K562 (cell line): Measurements from ENCODE around the gene EEF1AKMT1. TPM values are rescaled to one million over a fixed set of nuclear protein-coding genes. Genes with fewer than 3 reads are reported as not detected.

Experiments used
- ATAC-seq: fragments of 200-7000 bp; cut with Tn5 transposase; 3 replicates; pipeline ENCODE4 v1.9.1; 2020; ENCODE audit warnings: moderate library complexity
- BruUV-seq: library from RNA; stranded (reverse); fragments of 400-500 nt; replicated peaks from 2 replicates; lab custom pipeline; 2021; lab: Mats Ljungman, UMichigan
- CTCF ChIA-PET: fragments of 300-600 bp; formaldehyde crosslinking; extraction: SDS; loops from one replicate; lab custom pipeline; 2021; ENCODE audit warnings: low intra/inter-chr PET ratio; lab: Yijun Ruan, JAX
- POLR2A ChIA-PET: fragments of 300-600, 350-650 bp; sonication (Branson Sonifier 250); formaldehyde crosslinking; extraction: SDS; loops from one replicate; lab custom pipeline; 2021; ENCODE audit warnings: antibody characterized with exemption, inconsistent platforms; lab: Yijun Ruan, JAX
- DNase-seq, 4 experiments: peaks; one replicate each; pipeline versions ENCODE4 v3.0.0 to v3.0.0-alpha.2; 2011 to 2018; ENCODE audit warnings: low spot score in 3 of 4, mixed read lengths in 3 of 4; ENCODE audit errors: extremely low read depth in 1 of 4
- FAIRE-seq: peaks from 2 replicates; lab custom pipeline; 2011; peaks lifted over from hg19 to GRCh38; lab: Jason Lieb, UNC
- H2AFZ ChIP-seq: 2 replicates; pipeline ENCODE4 v1.6.0; 2011; ENCODE audit warnings: low read depth, low read length, control low read depth, inconsistent platforms
- H3K27ac ChIP-seq: fragments of 200-600 bp; 3 replicates; pipeline ENCODE4 v1.8.0; 2011; ENCODE audit warnings: low read depth, mild to moderate bottlenecking, control low read depth, inconsistent platforms, low read length, moderate library complexity, mixed read lengths; ENCODE audit errors: extremely low read depth
- H3K27me3 ChIP-seq, 2 experiments: fragments of 300-600 bp in 1 of 2; 2 replicates in 1 of 2; 3 replicates in 1 of 2; pipeline versions ENCODE4 v1.6.0 to v1.8.0; 2011; ENCODE audit warnings: inconsistent platforms in 2 of 2, low read length in 2 of 2, mild to moderate bottlenecking in 1 of 2, mixed read lengths in 1 of 2, moderate library complexity in 1 of 2; ENCODE audit not compliant: control insufficient read depth in 2 of 2, insufficient read depth in 2 of 2
- H3K36me3 ChIP-seq: fragments of 300-600 bp; 3 replicates; pipeline ENCODE4 v1.8.0; 2011; ENCODE audit warnings: mild to moderate bottlenecking, low read length, inconsistent platforms; ENCODE audit not compliant: control insufficient read depth, insufficient read depth
- H3K4me1 ChIP-seq, 2 experiments: fragments of 200-600 bp in 1 of 2; replicated peaks in 1 of 2; 2 replicates in 1 of 2; 3 replicates in 1 of 2; pipeline versions ENCODE4 v1.5.1 to v1.8.0; 2011; ENCODE audit warnings: inconsistent platforms in 2 of 2, low read length in 2 of 2, mild to moderate bottlenecking in 1 of 2, mixed read lengths in 1 of 2, moderate library complexity in 1 of 2; ENCODE audit not compliant: control insufficient read depth in 2 of 2, insufficient read depth in 2 of 2
- H3K4me2 ChIP-seq: 2 replicates; pipeline ENCODE4 v1.6.1; 2011; ENCODE audit warnings: low read length, control low read depth, inconsistent platforms, mixed read lengths; ENCODE audit not compliant: insufficient read depth
- H3K4me3 ChIP-seq: fragments of 200-600 bp; sonication (generic), shearing (Covaris generic); 2 replicates; pipeline ENCODE4 v1.5.1; 2016; ENCODE audit warnings: control low read depth, inconsistent platforms
- H3K79me2 ChIP-seq: fragments of 200-600 bp; 3 replicates; pipeline ENCODE4 v1.8.0; 2011; ENCODE audit warnings: low read length, inconsistent platforms; ENCODE audit not compliant: control insufficient read depth, insufficient read depth
- H3K9ac ChIP-seq, 2 experiments: 2 replicates each; pipeline versions ENCODE4 v1.6.0 to v1.6.1; 2011; ENCODE audit warnings: low read depth in 2 of 2, low read length in 2 of 2, control low read depth in 1 of 2, inconsistent platforms in 1 of 2, mild to moderate bottlenecking in 1 of 2, mixed read lengths in 1 of 2; ENCODE audit not compliant: insufficient read depth in 1 of 2
- H3K9me1 ChIP-seq: one replicate; pipeline ENCODE4 v1.6.0; 2011; ENCODE audit warnings: inconsistent platforms, mild to moderate bottlenecking, low read length, moderate library complexity; ENCODE audit not compliant: control insufficient read depth, insufficient read depth
- H3K9me3 ChIP-seq: replicated peaks from 2 replicates; pipeline ENCODE4 v1.5.1; 2011; ENCODE audit warnings: low read depth, low read length, inconsistent platforms; ENCODE audit not compliant: control insufficient read depth, insufficient read depth
- H4K20me1 ChIP-seq: replicated peaks from 2 replicates; pipeline ENCODE4 v1.6.1; 2011; ENCODE audit warnings: low read length, inconsistent platforms, mixed read lengths; ENCODE audit not compliant: control insufficient read depth, insufficient read depth
- CEBPB ChIP-seq: fragments of 450-650 bp; IDR thresholded peaks from 2 replicates; pipeline ENCODE4 v1.6.1; 2016; ENCODE audit warnings: missing genetic modification characterization, missing compliant biosample characterization
- CTBP1 ChIP-seq: fragments of 450-650 bp; IDR thresholded peaks from 2 replicates; pipeline ENCODE4 v1.6.1; 2016; ENCODE audit warnings: borderline replicate concordance
- HDGF ChIP-seq: fragments of 450-650 bp; IDR thresholded peaks from 2 replicates; pipeline ENCODE4 v1.6.1; 2016
- IRF9 ChIP-seq: fragments of 450-650 bp; IDR thresholded peaks from 2 replicates; pipeline ENCODE4 v1.6.1; 2016; ENCODE audit warnings: missing biosample characterization, missing genetic modification characterization
- LEF1 ChIP-seq: fragments of 450-650 bp; IDR thresholded peaks from 2 replicates; pipeline ENCODE4 v1.6.1; 2016; ENCODE audit warnings: mild to moderate bottlenecking
- MIER1 ChIP-seq: fragments of 450-650 bp; IDR thresholded peaks from 2 replicates; pipeline ENCODE4 v1.6.1; 2016; ENCODE audit warnings: antibody characterized with exemption, mild to moderate bottlenecking, low read depth
- PHTF2 ChIP-seq: fragments of 250-450 bp; sonication (Bioruptor Pico); IDR thresholded peaks from 2 replicates; pipeline ENCODE4 v1.5.0; 2021; ENCODE audit warnings: mild to moderate bottlenecking
- TRIM25 ChIP-seq: fragments of 450-650 bp; IDR thresholded peaks from 2 replicates; pipeline ENCODE4 v1.7.0; 2016; ENCODE audit warnings: borderline replicate concordance
- ZC3H4 ChIP-seq: sonication (generic); formaldehyde crosslinking; IDR thresholded peaks from 2 replicates; pipeline ENCODE4 v1.9.0; 2021; ENCODE audit warnings: missing genetic modification reagents, borderline replicate concordance
- ZKSCAN8 ChIP-seq: fragments of 200-800 bp; sonication (Bioruptor generic); IDR thresholded peaks from 2 replicates; pipeline ENCODE4 v1.6.1; 2016; ENCODE audit warnings: missing genetic modification characterization, missing compliant biosample characterization
- ZNF354B ChIP-seq: fragments of 250-450 bp; sonication (Bioruptor Pico); IDR thresholded peaks from 2 replicates; pipeline ENCODE4 v1.4.0; 2020
- ZNF507 ChIP-seq: conservative IDR thresholded peaks from 2 replicates; pipeline ENCODE4 v1.6.1; 2017; ENCODE audit warnings: missing genetic modification characterization, missing compliant biosample characterization
- WGBS: fragments of 100-300 bp; shearing (Covaris generic); methylation state at CpG from one replicate; pipeline ENCODE4 v1.1.6; 2016; ENCODE audit warnings: low coverage, mixed read lengths; ENCODE audit not compliant: insufficient coverage; ENCODE audit errors: missing lambda C conversion rate; 5-methylcytosine and 5-hydroxymethylcytosine counted together
- in situ Hi-C: fragments of 300-500 bp; cut with MboI; formaldehyde crosslinking; loops from 4 replicates; pipeline ENCODE4 v1.15.0; 2018; ENCODE audit warnings: inconsistent platforms, mixed read lengths
- intact Hi-C: fragments of 100-400 bp; cut with micrococcal nuclease; formaldehyde crosslinking; loops from 2 replicates; pipeline ENCODE4 v1.14.2; 2022
- polyA plus RNA-seq, 8 experiments: library from polyadenylated mRNA; depleted of rRNA in 4 of 8; stranded (reverse) in 5 of 8; unstranded in 3 of 8; fragments of >200 nt; fragmentation: Nextera tagmentation in 2 of 8; fragmentation: Illumina TruSeq in 1 of 8; extraction: Ambion mirVana in 2 of 8; extraction: Trizol in 1 of 8; gene quantifications; 2 replicates each; pipeline versions ENCODE4 v1.2.1 to v1.2.3, GENCODE V29; 2011 to 2014; ENCODE audit warnings: inconsistent platforms in 1 of 8, missing spikeins in 1 of 8
- total RNA-seq, 7 experiments: library from RNA; depleted of rRNA in 6 of 7; stranded (reverse); fragments of >200 nt in 6 of 7; fragmentation: Illumina TruSeq in 2 of 7; extraction: Trizol in 2 of 7; gene quantifications; 2 replicates each; pipeline versions ENCODE4 v1.2.1 to v1.2.3, GENCODE V29; 2011 to 2021; ENCODE audit warnings: low replicate concordance in 1 of 7

EEF1AKMT1 gene
- total and polyA plus RNA-seq, 9 of the 15 experiments (the other 6 are each of a cell fraction or from before 2014, with no cell fraction given): 5.3 to 36.3 (median 7.9) TPM

GRCh38 chr13:20728579-20729311 lies 45.0 kb downstream of the EEF1AKMT1 start:
- H3K79me2 ChIP-seq: no peaks in the 10 kb centered on the region
- H3K4me2 ChIP-seq: no peak overlapping the region
- no peaks in the 10 kb centered on the region for H3K9me1 ChIP-seq
- TF ChIP-seq IRF9 (tag): no peak
- TF ChIP-seq PHTF2 (CRISPR knock-in tag): no peak
- TF ChIP-seq, all 486 proteins: peak for 0
- Histone ChIP-seq H2AFZ (no peak overlapping the region), H4K20me1 (no peaks in the 10 kb centered on the region), H3K36me3 (no peaks in the 10 kb centered on the region), H3K4me3 (no peak overlapping the region), H3K27ac (no peak overlapping the region), H3K27me3 (no peaks in the 10 kb centered on the region), H3K4me1 (no peaks in the 10 kb centered on the region; a peak in 1 of 5 replicates), H3K9me3 (no peaks in the 10 kb centered on the region), H3K9ac (no peak overlapping the region)
- POLR2A ChIA-PET: no interaction called here
- intact Hi-C loops: no loop called here
- in situ Hi-C loops: no loop called here
- no peak for ATAC-seq
- CTCF ChIA-PET: no interaction called here
- no TSS peak for BruUV-seq
- FAIRE-seq: no peak
- WGBS: 46% methylated on average over 12 of the region's 14 CpGs
- no peak for DNase-seq

GRCh38 chr13:20727856-20728255 lies 45.9 kb downstream of the EEF1AKMT1 start:
- H3K4me3 ChIP-seq: no peak overlapping the region
- ChIA-PET POLR2A (no interaction called here), CTCF (no interaction called here)
- H3K9ac ChIP-seq: no peak overlapping the region
- H3K79me2 ChIP-seq: no peaks in the 10 kb centered on the region
- intact Hi-C loops (no loop called here), in situ Hi-C loops (no loop called here)
- no peak overlapping the region for H3K4me2 ChIP-seq
- H4K20me1 ChIP-seq: no peaks in the 10 kb centered on the region
- no peak for ATAC-seq
- no peaks in the 10 kb centered on the region; a peak in 1 of 5 replicates for H3K4me1 ChIP-seq
- H2AFZ ChIP-seq: no peak overlapping the region
- no TSS peak for BruUV-seq
- DNase-seq: no peak
- H3K9me3 ChIP-seq: no peaks in the 10 kb centered on the region
- no peaks in the 10 kb centered on the region for H3K36me3 ChIP-seq
- H3K27me3 ChIP-seq: no peaks in the 10 kb centered on the region
- no peak for FAIRE-seq
- 31% methylated on average over 4 of the region's 6 CpGs for WGBS
- H3K27ac ChIP-seq: no peak overlapping the region
- H3K9me1 ChIP-seq: no peaks in the 10 kb centered on the region
- TF ChIP-seq CTBP1 (no peak), ZNF507 (tag) (no peak), HDGF (no peak), CEBPB (no peak), LEF1 (no peak), TRIM25 (no peak), ZKSCAN8 (CRISPR knock-in tag) (no peak), ZNF354B (CRISPR knock-in tag) (no peak), MIER1 (no peak), ZC3H4 (no peak)
